GM21723 (cell line): ENCODE measurements around the gene CMIP.
"Not testable (repeated sequence)": the region's sequence is repeated elsewhere in the genome, so short reads cannot be mapped to it uniquely, and the experiment has no call there.

Source experiments
- ATAC-seq: cut with Tn5 transposase; IDR thresholded peaks from one replicate; pipeline ENCODE4 v1.9.1; 2021; ENCODE audit warnings: mild to moderate bottlenecking, moderate library complexity; ENCODE audit not compliant: unreplicated experiment

The CMIP gene

DNA sequence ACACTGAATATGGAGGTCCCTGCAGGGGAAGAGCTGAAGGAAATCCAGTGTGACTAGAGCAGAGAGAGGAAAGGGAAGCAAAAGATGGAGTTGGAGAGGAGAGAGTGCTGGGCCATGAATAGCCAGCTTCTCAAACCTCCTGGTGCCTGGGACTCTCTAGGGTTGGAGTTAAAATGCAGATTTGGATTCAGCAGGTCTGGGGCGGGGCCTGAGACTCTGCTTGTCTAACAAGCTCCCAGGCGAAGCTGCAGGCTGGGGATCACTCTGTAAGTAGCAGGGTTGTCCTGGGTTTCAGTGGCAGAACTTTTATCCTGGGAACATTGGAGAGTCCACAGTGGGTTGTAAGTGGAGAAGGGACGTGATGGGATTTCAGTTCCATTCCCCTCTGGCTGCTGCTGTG is 231.1 kb downstream of the CMIP start:
- no peak for ATAC-seq

GRCh38 chr16:81676066-81676882 is 231.7 kb downstream of the CMIP start:
- ATAC-seq = no peak

DNA sequence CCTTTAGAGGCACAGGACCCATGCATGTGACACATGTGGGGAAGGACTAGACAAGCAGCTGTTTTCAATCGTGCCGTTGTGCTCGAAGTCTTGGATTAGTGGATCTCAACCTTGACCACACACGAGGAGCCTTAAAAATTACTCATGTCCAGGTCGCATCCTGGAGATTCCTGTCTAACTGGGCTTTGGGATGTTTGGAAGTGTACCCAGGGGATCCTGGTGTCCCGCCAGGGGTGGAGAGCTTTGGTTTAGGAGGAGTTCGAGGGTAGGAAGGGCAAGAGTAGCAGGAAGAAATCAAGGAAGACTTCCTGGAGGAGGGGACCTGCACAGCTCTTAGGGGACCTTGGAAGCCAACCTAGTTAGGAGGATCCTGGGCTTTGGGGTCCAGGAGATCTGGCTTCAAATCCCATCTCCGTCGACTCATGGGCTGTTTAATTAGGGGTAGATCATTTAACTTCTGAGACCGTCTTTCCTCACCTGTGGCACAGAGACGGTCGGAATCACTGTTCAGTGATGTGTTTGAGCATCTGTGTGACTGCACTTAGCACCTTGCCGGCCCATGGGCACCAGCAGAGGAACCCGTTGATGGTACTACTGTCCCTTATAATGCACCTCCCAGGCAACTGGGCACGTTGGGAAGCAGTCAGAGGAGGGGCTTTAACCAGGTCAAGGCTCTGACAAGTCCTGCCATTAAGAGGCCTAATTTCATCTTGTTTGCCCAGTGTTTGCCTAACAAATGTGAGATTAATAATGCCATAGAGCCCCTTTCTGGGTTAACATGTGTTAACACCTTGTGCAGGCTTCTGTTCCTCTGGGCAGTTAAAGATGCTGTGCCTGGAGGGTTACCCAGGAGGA is 232.5 kb downstream of the CMIP start:
- ATAC-seq = no peak

DNA sequence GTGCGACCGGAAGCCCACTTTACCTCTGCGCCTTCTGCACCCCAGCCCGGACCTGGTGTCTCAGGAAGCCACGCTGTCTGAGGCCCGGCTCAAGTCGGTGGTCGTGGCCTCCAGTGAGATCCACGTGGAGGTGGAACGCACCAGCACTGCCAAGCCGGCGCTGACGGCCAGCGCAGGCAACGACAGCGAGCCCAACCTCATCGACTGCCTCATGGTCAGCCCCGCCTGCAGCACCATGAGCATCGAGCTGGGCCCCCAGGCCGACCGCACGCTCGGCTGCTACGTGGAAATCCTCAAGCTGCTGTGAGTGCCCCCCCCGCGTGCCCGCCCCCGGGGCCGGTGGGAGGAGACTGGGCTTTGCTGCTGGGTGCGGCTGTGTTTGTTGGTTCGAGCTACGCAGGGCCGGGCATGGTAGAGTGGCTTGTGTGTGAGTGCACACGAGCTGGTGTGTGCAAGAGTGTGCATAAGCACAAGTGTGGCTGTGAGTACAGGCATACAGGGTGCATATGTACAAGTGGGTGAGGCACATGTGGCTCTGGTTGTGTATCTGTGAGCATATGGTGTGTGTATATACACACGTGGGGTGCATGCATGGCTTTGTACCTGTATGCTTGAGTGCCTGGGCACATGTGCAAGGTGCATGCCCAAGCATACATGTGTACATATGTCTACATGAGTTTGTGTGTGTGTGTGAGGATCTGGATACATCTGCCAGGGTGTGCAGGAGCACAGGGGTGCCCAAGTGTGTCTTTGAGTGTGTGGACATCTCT is 233.9 kb downstream of the CMIP start:
- no peak for ATAC-seq

DNA sequence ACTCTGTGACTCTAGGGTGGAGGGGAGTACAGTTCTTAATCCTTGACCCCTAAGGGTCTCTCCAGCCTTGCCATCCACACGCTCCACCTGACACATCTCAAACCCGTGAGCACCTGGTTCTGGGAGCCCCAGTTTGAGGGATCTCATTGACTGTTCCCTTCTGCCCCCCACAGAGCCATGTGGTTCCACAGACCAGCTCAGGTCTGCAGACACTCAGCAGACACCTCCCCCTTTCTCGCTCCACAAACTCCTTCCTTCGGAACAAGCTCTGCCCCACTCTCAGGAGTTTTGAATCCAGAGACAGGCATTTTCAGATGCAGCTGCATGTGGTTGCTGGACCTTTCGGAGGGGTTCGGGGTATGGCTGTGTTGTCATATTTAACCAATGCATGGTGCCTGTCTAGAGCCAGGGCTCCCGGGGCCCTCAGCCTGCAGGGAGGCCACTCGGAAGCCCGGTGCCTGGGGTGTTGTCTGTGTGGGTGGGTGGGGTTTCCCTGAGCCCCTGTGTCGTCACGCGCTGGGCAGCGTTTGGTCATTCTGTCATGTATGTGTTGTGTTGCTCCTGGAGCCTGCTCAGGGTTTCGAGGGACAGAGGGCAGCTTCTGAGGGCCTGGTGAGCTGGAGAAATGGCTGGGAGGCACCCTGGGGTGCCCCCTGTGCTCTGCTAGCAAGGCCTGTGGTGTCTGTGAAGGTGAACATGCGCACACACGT is 235.3 kb downstream of the CMIP start:
- ATAC-seq = no peak

DNA sequence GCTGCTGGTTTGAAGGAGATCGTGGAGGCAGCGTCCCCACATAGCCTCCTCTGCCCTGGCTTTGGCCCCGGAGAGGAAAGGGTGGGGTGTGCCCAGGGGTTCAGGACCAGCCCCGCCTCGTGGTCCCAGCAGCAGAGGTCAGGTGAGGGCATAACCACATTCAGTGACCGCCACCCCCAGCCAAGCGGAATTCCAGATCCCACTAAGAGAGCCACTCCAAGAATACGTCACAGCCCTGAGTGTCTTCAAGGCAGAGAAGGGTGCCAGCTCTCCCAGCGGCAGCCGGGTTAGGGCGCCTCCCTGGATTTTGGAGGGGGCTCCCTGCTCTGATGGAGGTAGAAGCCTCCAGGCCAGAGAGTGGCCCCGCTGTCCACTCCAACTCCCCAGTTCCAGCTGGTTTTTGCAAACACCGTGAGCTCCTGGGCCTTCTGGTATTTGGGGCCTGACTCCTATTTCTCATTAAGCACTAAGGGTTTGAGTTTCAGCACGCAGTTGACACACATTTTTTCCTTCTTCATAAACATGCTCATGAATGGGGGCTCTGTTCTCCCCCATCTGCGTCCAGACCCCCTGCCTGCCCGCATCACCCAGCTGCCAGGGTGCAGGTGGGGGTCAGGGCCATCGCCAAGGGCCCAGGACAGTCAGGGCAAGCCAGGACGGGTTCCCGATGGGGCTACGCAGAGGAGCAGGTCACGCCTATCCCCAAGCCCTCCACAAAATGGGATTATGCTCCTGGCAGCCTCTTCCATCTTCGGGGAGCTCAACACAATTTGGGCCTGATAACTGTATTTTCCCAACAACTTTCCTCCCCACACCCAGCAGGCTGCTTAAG is 236.1 kb downstream of the CMIP start:
- no peak for ATAC-seq

- ATAC-seq = no peak
These were observed 236.7 kb downstream of the CMIP start for GRCh38 chr16:81681311-81681710.

DNA sequence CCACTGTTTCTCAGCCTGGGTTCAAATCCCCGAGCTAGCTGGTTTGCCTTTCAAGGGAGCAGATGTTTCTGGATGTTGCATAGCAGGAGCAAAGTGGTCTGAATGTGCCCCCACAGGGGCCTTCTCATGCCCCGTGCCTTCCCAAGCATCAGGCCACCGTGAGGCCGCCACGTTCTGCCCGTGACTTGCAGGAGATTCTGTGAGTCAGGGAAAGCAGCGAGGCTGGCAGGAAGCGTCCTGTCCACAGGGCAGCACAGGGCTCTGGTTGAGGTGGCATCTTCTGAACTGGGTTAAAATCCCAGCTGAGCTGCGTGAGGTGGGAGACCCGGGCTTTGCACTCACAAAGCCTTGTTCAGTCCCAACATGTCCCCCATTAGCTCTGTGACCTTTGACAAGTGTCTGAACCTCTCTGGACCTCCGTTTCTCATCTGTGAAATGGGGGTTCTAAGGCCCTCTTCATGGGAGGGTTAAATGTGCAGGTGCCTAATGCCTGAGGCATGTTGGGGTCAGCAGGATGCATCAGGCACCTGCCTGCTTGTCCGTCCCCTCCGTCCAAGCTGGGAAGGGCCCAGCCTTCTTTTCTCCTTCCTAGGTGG is 239.7 kb downstream of the CMIP start:
- no peak for ATAC-seq

DNA sequence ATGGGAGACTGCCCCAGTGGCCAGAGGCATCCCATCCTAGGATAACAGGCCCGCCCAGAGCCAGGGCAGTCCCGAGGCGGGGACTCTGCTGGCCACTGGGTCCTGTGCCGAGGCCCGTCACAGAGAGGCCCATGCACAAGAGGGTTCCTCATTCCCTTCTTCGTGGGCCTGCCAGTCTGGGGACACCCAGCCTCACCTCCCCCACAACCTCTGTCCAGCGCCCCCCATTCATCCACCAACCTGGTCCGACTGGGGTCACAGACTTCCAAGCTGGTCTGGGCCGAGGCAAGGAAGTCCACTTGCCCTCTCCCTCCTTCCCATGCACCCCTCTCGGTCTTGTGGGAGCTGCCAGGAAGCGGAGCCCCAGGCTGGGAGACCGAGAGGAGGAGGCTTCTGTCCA is 240.3 kb downstream of the CMIP start:
- ATAC-seq = no peak

GRCh38 chr16:81686391-81687130 is 242.0 kb downstream of the CMIP start:
- no peak for ATAC-seq

- ATAC-seq = no peak
These were observed 242.5 kb downstream of the CMIP start for GRCh38 chr16:81687131-81687456.

DNA sequence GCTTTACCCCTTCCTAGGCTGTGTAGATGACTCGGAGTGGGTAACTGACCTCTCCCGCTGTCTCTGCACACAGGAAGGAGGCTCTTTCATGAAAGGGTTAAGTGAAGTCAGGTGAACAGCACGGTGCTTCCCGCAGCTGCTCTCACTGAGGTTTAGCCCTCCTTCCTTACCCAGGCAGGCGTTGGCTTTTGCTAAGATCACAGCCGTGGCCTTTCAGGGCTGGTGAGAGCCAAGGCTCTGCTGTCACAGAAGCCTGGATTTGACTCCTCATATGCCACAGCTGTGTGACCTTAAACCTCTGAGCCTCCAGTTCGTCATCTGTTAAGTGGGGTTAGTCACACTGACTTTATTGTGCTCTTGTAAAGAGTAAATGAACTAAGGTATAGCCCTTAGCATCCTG is 243.6 kb downstream of the CMIP start:
- ATAC-seq = no peak

GRCh38 chr16:81688839-81689238 is 244.2 kb downstream of the CMIP start:
- not testable (repeated sequence) for ATAC-seq

- ATAC-seq = no peak
These were observed 247.4 kb downstream of the CMIP start for GRCh38 chr16:81692021-81692420.

DNA sequence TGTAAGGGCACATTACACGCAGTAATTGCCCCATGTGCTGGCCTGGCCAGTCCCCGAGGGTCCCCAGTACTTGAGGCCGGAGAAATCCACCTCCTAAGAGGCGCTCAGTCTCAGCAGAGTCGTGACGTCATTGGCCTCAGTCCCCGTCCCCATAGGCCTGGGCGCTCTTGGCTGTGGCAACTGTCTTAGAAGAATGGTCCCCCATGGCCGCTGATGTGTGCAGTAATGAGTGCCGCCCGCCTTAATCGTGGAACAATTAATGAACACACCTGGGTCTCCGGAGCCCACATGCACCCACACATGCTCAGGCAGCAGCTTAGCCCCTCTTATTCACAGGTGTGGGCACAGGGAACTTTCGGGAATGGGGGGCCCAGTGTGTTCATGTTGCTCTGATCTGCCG is 248.0 kb downstream of the CMIP start:
- no peak for ATAC-seq

DNA sequence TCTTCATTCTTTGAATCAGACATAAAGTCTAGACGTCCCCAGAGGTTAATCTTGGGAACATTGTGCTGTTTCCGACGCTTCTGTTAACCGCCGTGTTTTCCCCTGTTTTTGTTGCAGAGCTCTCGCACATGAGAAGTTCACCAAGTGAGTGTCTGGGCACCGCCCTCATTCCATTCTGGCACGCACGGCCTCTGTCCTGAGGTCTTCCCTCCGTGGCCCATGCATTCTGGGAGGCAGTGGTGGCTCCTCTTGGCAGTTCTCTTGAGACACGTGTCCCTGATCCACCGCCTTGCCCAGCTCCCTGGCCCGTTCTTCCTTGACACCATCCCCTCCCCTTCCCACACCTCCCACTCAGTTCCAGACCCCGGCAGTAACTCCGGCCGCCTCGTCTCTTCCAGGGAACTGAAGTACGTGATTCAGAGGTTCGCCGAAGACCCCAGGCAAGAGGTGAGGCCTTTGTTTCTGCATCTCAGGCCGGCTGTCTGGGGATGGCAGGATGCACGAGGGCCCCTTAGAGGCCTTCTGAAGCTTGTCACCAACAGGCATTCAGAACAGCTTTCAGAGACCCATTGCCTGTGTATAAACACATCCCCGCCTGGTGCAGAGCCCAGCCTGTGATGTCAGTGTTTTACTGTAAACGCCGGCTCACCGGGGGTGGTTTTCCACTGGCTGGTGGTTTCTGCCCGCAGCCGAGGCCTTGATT is 248.6 kb downstream of the CMIP start:
- ATAC-seq = no peak

DNA sequence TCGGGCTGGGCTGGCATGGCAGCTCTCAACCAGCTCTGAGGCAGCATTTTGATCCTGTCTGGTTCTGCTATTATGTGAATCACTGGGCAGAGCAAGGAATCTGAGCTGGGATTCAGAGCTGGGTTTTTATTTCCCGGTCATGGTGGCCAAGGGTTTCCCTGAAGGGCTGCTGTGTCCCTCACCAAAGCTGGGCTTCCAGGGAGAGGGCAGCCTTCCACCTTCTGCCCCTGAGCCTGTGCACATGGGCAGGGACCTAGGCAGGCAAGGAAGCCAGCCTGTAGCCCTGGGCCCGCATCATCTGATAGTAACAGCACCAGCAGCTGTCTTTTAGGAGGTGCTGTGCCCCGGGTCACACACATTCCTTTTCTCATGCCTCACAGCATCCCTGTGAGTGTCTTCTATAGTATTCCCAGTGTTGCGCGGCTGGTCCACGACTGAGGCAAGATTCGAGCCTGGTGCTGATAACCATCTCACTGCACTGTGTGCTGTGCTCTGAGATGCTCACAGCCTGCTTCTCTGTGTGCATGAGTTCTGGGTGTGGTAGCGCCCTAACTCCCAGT is 249.2 kb downstream of the CMIP start:
- ATAC-seq = no peak
